HG02884 (cell line): ENCODE results near the gene MXRA5.
"Not testable (repeated sequence)": the region's sequence is repeated elsewhere in the genome, so short reads cannot be mapped to it uniquely, and the experiment has no call there.

Experiments used
- ATAC-seq: cut with Tn5 transposase; IDR thresholded peaks from one replicate; pipeline ENCODE4 v1.9.1; 2021; ENCODE audit warnings: mild to moderate bottlenecking, moderate library complexity; ENCODE audit not compliant: unreplicated experiment

Gene MXRA5, protein sequence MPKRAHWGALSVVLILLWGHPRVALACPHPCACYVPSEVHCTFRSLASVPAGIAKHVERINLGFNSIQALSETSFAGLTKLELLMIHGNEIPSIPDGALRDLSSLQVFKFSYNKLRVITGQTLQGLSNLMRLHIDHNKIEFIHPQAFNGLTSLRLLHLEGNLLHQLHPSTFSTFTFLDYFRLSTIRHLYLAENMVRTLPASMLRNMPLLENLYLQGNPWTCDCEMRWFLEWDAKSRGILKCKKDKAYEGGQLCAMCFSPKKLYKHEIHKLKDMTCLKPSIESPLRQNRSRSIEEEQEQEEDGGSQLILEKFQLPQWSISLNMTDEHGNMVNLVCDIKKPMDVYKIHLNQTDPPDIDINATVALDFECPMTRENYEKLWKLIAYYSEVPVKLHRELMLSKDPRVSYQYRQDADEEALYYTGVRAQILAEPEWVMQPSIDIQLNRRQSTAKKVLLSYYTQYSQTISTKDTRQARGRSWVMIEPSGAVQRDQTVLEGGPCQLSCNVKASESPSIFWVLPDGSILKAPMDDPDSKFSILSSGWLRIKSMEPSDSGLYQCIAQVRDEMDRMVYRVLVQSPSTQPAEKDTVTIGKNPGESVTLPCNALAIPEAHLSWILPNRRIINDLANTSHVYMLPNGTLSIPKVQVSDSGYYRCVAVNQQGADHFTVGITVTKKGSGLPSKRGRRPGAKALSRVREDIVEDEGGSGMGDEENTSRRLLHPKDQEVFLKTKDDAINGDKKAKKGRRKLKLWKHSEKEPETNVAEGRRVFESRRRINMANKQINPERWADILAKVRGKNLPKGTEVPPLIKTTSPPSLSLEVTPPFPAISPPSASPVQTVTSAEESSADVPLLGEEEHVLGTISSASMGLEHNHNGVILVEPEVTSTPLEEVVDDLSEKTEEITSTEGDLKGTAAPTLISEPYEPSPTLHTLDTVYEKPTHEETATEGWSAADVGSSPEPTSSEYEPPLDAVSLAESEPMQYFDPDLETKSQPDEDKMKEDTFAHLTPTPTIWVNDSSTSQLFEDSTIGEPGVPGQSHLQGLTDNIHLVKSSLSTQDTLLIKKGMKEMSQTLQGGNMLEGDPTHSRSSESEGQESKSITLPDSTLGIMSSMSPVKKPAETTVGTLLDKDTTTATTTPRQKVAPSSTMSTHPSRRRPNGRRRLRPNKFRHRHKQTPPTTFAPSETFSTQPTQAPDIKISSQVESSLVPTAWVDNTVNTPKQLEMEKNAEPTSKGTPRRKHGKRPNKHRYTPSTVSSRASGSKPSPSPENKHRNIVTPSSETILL (N-terminal part only)

DNA sequence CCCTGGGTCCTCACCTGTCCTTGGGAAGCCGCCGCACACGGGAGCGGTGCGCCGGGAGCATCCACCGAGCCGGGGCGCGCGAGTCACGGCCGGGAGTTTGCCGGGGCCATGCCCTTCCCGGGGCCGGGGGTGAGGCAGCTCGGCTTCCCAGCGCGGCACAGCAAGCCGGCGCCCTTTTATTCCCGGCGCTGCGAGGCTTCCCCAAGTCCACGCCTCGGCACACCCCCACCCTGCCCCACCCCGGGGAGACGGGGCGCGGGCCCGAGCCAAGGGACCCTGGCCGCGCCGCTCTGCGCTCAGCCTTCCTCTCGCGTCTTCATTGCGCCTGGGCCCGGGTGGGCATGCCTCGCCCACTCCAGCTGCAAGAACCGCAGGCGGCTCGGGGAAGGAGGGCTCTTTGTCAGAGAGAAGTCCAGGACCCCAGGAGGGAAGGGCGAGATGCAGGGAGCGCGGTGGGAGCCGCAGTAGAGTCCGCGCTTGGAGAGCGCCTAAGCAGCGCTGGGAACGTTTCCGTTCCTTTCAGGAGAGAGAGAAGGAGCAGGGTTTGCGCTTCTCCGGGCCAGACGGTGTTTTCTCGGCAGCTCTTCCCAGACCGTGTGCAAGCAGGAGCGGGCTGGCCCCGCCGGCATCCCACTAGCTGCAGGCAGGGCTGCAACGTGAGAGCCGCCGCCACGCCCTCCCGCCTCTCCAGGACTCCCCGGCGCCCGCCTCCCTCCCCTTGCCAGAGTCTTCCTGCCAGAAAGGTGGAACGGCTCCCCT lies at the start of gene MXRA5:
TSS of gene MXRA5 (minus strand) at position 152 of the 759 bp plus-strand sequence. CDS start 2,819 bp downstream, outside the sequence.
- no peak for ATAC-seq

GRCh38 chrX:3393581-3394111 lies 47.2 kb upstream of the MXRA5 start:
- ATAC-seq: no peak

DNA sequence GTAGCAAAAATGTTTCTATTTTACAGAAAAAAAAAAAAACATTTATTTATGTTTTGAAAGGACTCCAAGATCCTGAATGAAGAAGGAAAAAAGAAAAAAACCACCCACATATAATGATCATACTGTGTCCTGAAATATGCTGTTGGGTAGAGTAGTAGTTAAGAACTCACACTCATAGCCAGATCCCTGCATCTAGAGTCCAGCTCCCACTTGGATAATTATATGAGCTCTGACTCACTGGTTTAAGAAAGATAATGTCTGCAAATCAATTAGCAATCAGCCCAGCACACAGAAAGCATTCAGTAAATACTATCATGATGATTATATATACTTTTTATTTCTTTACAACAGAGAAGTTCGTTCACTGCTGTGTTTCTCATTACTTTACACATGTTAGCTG lies 46.7 kb upstream of the MXRA5 start:
- no peak for ATAC-seq

GRCh38 chrX:3388457-3388856 lies 42.0 kb upstream of the MXRA5 start:
- no peak for ATAC-seq

DNA sequence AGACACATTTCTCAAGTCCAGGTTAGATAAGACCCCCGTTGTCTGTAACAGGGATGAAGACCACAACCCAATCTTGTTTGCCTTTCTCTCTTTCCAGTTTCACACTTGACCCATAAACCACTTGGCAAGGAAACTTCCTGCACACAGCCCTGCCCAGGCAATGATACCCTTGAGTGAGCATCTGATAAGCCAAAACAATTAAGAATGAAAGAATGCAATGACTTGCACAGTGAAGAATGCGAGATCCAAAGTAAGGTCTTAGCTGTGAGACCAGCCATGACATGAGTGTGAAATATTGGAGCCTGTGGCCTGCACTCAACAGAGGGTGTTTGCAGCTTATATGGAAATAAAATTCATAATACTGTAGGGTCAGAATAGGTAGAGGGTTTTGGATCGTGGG lies 37.9 kb upstream of the MXRA5 start:
- no peak for ATAC-seq

GRCh38 chrX:3380603-3381002 lies 34.2 kb upstream of the MXRA5 start:
- no peak for ATAC-seq

DNA sequence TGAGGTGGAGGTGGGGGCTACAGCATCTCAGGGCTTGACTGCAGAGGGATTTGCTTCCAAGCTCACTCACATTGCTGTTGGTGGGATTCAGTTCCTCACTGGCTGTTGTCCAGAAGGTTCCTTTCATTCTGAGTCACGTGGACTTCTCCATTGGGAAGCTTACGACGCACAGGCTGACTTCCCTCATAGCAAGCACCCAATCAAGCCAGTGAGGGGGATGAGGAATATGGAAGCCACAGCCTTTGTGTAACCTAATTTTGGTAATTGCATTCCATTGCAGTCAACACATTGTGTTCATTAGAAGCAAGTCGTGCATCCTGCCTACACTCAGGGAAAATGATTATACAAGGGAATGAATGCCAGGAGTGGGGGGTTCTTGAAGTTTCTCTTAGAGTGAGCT lies 32.7 kb upstream of the MXRA5 start:
- ATAC-seq: no peak

- no peak for ATAC-seq
Measured at GRCh38 chrX:3378156-3378555, 31.7 kb upstream of the MXRA5 start.

DNA sequence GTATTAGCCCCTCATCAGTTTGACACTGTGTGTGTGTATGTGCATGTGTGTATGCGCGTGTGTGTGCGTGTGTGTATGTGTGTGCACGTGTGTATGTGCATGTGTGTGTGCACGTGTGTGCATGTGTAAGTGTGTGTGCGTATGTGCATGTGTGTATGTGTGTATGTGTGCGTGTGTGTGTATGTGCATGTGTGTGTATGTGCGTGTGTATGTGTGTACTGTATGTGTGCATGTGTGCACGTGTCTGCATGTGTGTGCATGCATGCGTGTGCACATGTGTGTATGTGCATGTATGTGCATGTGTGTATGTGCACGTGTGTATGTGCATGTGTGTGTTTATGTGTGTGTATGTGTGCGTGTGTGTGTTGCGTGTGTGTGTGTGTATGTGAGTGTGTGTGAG lies 31.1 kb upstream of the MXRA5 start:
- ATAC-seq: no peak

DNA sequence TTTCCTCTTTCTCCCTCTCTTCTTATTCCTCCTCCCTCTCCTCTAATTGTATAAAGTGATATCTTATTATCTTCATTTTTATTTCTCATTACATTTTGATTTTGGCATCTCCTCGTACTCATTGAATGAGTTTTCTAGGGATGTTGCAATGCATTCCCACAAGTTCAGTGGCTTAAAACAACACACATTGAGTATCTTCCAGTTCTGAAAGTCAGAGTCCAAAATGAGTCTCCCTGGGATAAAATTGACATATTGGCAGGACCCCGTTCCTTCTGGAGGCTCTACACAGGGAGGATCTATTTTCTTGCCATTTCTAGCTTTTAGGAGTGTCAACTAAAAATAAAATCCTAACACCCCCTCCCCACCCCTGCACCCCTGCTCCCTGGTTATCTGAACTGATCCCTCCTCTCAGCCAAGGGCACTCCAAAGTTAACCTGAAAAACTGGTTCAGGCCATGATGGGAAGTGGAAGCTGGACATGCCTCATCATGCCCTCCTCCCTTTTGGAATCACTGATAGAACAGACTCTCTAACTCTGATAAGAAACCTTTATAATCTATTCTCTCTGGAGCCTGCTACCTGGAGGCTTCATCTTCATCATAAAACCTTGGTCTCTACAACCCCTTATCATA lies 29.5 kb upstream of the MXRA5 start:
- not testable (repeated sequence) for ATAC-seq

DNA sequence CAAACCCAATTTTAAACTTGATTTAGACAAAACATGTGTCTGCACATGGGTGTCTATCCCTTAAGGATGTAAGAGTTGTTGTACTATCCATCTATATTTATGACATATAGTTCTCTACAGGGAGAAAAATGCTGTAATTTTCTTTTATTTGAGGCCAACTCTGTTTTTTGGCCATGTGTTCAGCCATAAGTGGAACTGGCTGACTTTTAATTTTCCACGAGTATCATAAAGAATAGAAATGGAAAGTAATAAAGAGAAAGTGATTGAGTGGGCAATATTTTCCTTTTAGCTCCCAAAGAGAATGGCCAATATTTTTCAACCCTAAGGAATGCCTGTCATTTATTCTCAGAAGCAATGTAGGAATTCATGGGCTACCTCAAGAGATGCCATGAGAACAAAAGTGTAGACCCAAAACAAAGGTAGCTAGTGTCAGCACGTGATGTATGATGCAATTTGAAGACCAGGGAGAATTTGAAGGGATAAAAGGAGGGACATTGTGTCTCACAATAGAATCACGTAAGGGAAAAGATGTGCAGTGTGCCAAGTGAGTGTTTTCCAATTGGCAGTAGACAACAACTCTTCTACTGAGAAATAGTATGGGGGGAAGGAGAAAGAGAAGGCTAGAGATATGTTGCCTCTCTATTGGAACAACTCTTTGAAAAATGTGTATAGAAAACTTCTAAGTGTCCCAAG lies 27.8 kb upstream of the MXRA5 start:
- ATAC-seq: no peak

DNA sequence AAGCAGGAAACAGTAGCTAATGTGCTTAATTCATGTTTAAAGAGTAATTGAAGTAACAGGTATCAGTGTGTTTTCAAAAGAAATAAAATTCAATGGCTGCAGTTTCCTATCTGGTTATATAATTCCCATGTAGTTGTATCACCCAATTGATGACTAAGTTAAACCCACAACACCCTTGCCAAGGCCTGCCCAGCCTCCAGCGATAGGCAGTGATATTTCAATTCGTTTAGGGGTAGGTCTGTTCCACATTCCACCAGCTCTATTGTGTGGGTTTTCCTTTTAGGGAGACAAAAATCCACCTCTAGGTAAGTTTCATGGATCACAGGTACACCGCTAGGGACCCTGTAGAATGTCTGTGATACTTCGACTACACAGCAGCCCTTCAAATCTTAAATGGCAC lies 24.7 kb upstream of the MXRA5 start:
- no peak for ATAC-seq

- ATAC-seq: no peak
Measured at GRCh38 chrX:3370656-3371055, 24.2 kb upstream of the MXRA5 start.

DNA sequence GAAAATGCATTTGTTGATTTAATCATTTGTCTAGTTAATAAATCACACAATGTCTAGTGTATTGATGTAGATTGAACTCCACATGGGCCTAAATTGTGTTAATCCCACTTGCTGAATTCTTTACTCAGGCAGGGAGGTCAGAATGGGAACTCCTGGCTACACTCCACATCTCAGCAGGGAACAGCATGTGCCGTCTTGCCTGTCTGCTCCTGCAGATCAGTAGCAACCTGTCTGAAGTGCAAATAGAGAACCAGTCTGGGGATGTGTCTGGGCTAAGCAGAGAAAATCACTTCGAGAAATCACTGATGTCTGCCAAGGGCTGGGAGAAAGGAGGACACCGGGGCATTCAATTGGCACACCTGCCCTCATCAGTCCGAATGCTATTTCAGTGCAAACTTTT lies 16.5 kb upstream of the MXRA5 start:
- no peak for ATAC-seq

DNA sequence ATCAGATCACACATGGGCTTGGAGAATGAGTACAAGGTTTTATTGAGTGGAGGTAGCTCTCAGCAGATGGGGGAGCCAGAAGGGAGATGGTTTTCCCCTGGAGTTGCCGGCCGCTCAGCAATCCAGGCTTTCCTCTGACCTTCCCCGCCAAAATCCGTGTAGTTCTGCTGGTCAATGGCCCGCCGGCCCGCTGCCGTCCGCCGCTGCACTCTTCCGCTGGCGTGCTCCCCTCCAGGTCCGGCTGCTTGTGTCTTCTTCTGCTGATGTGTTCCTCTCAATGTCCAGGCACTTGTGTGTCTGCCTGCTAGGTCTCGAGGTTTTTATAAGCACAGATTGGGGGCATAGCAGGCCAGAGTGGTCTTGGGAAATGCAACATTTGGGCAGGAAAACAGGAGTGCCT lies 14.4 kb upstream of the MXRA5 start:
- no peak for ATAC-seq

GRCh38 chrX:3352741-3353140 lies 6.3 kb upstream of the MXRA5 start:
- ATAC-seq: not testable (repeated sequence)

GRCh38 chrX:3351276-3351675 lies 4.8 kb upstream of the MXRA5 start:
- ATAC-seq: no peak

DNA sequence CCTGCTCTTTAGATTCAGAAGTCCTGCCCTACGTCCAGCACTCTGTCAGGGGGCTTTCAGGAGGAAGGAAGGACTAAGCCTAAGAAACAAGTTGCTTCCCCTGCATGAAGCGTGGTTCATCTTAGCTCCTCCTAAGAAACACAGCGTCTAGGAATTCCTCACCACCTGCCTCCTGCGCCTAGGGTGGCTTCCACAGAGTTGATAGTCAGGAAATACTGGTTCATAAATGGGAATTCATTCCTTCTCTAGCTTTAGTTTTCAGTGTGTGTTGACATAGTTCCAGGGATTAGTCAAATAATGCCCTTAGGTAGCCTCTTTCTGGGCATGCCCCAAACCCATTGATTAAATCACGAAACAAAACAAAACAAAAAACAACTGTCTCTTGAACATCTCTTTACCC lies 1.7 kb upstream of the MXRA5 start:
- no peak for ATAC-seq
